GM21528 (cell line): Measurements from ENCODE around the gene SPAG17.

Experiments used
- ATAC-seq: cut with Tn5 transposase; IDR thresholded peaks from one replicate; pipeline ENCODE4 v1.9.1; 2021; ENCODE audit warnings: mild to moderate bottlenecking, moderate library complexity; ENCODE audit not compliant: unreplicated experiment, low FRiP score

SPAG17 gene

DNA sequence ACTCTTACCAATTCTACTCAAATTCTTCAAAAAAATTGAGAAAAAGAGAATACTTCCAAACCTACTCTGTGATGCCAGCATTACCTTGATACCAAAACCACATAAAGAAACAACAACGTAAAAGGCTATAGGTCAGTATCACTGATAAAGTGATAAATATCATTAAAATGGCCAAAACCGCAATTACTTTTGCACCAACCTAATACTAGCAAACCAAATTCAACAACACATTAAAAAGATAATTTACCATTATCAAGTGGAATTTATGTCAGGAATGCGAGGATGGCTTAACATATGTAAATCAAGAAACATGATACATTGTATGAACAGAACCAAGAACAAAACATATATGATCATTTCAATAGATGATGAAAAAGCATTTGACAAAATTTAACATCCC, 7.0 kb downstream of the SPAG17 start:
- ATAC-seq, result no peak

DNA sequence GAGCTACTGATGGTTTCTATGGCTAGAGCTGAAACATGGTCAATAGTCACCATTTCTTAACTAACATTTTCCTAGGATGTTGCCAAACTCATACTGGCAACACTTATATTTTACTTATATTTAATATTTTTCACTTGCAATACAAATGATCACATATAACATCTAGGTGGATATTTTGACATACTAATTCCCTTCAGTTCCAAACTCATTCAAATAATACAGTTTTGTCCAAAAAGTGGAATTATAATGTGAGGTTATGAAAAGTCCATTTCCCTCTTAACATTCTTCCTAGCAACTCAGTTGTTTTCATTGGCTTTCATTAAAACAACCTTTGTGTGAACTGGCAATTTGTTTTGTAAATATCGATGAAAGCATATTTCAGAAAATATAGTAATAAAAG, 16.0 kb downstream of the SPAG17 start:
- no peak for ATAC-seq

- ATAC-seq, result no peak
These were observed 24.2 kb downstream of the SPAG17 start for GRCh38 chr1:118160806-118161205.

- no peak for ATAC-seq
These were observed 25.5 kb downstream of the SPAG17 start for GRCh38 chr1:118159569-118159968.

- no peak for ATAC-seq
These were observed 26.1 kb downstream of the SPAG17 start for GRCh38 chr1:118158924-118159323.

DNA sequence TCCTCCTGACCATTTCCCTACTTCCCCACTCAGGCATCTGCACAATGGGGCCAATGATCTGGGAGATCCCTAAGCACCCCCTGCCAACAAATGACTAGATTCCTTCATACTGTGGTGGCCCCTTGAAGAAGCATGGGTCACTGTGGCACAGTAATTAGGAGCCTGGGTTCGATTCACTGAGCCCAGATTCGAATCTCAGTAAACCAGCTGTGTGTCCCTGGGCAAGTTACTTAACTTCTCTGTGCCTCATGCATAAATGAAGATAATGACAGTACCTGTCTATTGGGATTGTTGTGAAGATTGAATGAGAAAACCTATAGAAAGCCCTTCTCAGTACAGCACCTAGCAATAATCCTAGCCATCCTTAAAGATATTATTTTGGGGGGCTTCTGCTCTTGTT, 27.5 kb downstream of the SPAG17 start:
- ATAC-seq, result no peak

GRCh38 chr1:118155106-118155505, 29.9 kb downstream of the SPAG17 start:
- ATAC-seq, result no peak

DNA sequence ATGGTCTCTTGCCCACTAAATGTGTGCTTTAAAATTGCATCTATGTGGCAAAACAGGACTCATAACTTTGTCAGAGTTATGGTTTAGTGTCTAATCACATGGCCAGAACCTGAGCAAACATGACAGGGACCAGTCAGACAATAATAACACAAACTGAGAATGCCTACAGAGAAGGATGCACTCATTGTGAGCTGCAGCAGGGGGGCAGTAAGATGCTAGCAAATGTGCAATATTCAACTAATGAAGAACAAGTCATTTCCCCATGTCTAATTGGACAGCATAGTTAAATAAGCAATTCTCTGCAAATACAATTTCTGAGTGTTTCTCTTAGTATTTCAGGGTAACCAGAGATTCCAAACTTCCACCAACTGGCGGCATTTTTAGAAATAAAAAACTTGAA, 30.8 kb downstream of the SPAG17 start:
- ATAC-seq, result no peak

DNA sequence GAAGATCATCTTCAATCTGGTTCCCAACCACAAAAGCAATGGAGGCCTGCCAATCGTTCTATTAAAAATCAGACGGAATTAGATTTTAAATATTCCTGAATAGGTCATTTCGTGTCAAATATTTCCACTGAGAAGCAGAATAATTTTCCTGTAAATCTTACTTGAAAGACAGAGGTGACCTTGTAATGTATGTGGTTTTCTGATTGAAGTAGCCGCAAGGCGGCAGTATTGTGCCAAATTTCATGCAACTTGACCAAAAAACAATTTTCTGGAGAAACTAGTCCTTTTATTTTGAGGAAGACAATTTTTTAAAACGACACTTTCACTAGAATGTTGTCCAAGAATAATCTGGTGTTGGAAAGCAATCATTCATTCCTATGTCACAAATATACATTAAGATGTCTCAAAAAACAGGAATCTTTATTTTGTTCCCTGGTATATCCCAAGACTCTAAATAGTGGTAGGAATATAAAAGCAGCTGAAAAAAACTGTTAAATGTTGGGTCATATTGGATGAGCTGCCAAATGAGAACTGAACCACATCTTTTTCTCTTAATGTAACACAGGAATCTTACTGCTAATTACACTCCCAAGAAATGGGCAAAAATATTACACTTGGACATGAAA, 33.6 kb downstream of the SPAG17 start:
- ATAC-seq, result no peak

DNA sequence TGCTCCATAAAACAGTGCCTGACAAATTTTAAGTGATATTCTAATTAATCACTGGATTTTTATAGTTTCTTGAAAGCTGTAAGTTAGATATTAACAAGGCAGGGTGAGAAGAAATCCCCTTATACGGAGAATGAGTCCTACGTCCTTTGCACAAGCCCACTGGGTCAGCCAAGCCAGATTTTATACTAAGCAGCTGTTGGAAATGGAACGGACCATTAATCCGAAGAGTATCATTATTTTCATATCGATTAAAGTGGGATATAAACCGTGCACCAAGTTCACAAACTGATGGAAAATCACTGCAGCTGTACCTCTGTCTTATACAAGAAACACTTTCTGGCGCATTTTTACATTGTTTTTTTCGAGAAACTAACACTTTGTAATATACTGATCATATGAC, 35.2 kb downstream of the SPAG17 start:
- ATAC-seq, result no peak

DNA sequence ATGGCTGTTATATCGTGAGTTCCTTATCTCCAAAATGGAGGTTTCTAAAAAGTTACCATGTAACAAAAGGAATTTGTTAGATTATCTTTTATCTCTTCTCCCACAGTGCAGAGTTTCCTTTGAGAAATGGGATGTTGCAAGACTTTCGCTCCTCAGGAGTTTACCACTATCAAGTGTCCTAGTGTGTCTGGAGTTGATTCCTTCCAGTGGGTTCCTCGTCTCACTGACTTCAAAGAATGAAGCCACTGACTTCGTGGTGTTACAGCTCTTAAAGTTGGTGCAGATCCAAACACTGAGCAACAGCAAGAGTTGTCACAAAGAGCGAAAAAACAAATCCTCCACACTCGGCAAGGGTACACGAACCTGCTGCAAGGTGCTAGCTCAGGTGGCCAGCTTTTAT, 37.0 kb downstream of the SPAG17 start:
- no peak for ATAC-seq

DNA sequence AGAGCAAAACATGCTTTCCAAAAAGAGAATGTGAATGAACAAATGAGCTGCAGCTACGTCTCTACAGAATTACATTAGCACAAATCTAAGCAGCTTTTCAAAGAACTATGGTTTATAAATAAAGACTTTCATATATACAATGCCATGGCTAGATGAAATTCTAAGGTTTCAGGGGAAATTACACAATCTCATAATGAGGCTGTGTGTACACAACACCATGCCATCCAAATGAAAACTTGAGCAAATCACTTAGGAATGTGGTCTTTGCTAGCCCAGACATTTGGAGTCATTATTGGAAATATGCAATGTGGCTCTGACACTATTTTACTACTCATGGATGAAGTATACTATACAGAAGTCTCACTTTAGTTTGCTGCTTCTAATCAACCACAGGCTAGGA, 37.5 kb downstream of the SPAG17 start:
- ATAC-seq, result no peak

- ATAC-seq, result no peak
These were observed 39.3 kb downstream of the SPAG17 start for GRCh38 chr1:118145721-118146120.

- no peak for ATAC-seq
These were observed 40.3 kb downstream of the SPAG17 start for GRCh38 chr1:118144684-118145083.

- no peak for ATAC-seq
These were observed 41.2 kb downstream of the SPAG17 start for GRCh38 chr1:118143831-118144230.

DNA sequence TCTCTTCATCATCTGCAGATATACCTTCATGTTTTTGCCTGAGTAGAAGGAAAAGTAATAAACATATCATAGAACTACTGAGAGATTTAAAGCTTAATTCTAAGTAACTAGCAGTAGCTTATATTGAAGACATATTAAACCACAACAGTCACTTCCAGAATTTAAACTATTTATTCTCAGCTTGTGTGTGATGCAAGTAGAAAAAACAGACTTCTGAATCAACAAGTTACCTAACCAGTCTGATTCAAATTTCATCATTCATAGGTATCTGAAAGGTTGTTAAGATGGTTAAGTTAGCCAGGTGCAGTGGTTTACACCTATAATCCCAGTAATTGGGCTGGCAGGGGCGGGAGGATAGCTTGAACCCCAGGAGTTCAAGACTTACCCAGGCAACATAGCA, 41.9 kb downstream of the SPAG17 start:
- ATAC-seq, result no peak

- no peak for ATAC-seq
These were observed 42.5 kb downstream of the SPAG17 start for GRCh38 chr1:118142546-118142945.

DNA sequence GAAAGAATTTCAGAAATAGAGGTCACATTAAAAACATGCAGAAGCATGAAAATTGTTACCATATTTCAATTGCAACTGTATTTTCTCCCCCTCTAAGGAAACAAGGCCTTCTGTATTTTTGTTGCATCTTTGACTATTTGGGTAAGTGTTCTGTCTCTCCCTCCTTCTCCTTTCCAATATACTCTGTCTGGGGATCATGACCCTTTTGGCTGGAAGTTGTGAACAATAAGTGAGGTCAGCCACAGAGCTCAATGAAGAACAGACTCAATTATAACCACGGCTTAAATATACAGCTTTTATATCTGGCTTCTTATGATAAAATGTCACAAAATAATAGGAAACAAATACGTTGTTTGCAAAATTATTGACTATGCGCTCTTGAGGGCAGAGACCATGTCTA, 47.1 kb downstream of the SPAG17 start:
- no peak for ATAC-seq

DNA sequence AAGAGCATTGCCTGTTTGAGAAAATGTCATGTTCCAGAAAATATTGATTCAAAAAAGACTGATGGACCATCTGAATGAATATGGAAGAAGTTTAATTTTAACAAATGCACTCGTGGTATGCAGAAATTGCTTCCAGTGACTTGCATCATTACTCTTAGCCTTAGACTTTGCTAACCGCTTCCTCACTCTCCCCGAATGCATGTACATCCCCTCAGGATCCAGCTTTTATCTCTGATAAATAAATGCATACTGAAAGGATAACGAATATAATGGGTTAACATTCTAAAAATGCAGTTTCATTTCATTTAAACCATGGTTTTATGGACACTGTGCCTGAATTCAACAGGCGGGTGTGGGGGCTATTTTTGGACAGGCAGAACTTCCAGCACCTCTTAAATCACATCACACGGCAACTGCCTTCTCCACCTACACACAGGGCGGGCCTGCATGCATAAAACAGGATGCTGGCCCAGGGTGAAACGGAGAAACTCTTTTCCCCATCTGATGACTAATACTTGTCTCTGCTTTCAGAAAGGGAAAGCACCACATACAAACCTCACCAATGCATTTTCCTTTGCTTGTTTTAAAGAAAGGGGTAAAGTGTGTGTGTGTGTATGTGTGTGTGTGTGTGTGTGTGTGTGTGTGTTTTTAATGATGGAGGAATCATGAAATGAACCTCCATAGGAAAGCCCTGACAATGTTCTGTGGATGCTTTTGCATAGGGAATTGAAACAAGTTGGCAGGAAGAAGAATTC, 48.7 kb downstream of the SPAG17 start:
- ATAC-seq, result peak; percentile 99

DNA sequence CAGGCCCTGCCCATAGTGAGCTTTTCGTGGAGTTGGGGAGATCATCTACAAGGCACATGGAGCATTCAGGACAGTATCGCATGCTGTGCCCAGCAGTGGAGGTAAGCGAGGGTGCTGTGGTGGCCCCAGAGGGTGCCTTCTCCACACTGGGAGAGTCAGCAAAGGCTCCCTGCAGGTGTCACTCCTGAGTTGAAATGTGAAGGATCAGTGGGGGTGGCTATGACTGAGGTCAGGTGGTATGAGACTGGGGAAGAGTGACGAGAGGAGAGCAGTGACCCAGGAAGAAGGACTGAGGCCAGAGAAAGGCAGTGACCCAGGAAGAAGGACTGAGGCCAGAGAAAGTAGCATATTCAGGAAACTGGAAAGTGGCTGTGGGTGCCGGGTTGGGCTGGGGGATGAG, 53.0 kb downstream of the SPAG17 start:
- ATAC-seq, result no peak

- no peak for ATAC-seq
These were observed 56.3 kb downstream of the SPAG17 start for GRCh38 chr1:118128761-118129160.

DNA sequence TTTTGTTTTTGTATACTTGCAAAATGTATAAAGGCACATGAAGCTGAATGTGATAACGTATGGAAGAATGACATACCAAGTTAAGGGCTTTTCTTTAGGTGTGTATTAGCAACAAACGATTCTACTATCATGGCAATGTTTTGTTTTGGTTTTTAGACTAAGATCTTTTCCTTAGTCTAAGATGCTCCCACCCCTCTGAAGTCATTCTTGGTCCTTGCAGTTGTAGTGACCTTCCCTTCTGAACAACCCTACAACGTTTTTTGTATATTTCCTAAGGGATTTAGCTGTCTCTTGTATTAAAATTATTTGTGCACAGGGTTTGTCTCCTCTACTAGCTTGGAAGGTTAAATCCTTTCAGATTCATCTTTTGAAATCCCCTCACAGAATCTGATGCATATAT, 61.0 kb downstream of the SPAG17 start:
- ATAC-seq, result no peak
